A673 (cell line): ENCODE data around the gene SKAP1.

ENCODE experiments used
- CTCF ChIP-seq: fragments of 300-800, 200-600 bp; sonication (generic); conservative IDR thresholded peaks from 2 replicates; pipeline ENCODE4 v1.5.1; 2017; ENCODE audit warnings: low read depth, mild to moderate bottlenecking, antibody characterized with exemption, low read length, moderate library complexity, mixed read lengths
- EZH2 ChIP-seq: fragments of 200-600 bp; sonication (generic); IDR thresholded peaks from 2 replicates; pipeline ENCODE4 v1.6.1; 2017; ENCODE audit warnings: borderline replicate concordance, low read depth, mild to moderate bottlenecking, mixed read lengths, antibody characterized with exemption, low read length; ENCODE audit not compliant: poor library complexity, severe bottlenecking

- TF ChIP-seq CTCF (no peak), EZH2 (no peak)
These were observed 121.4 kb downstream of the SKAP1 start for GRCh38 chr17:48308581-48308980.
